Prostate gland (tissue), 2 donors: ENCODE measurements around the gene ATP1B3.

Source experiments
- POLR2A ChIP-seq: fragments of 450-650 bp; IDR thresholded peaks from one replicate; pipeline ENCODE4 v1.6.1; 2016; ENCODE audit warnings: antibody characterized with exemption, mild to moderate bottlenecking
- POLR2AphosphoS5 ChIP-seq: sonication (generic); formaldehyde crosslinking; IDR thresholded peaks from one replicate; pipeline ENCODE4 v1.6.1; 2017; ENCODE audit warnings: antibody characterized with exemption
- TF ChIP-seq, protein P1 (sequence below), 4 experiments: fragments of 200-600 bp in 2 of 4; fragments of 450-650 bp in 2 of 4; sonication (generic) in 2 of 4; IDR thresholded peaks; 1 replicate in 3 of 4; 2 replicates in 1 of 4; pipeline ENCODE4 v1.5.1; 2016 to 2019; ENCODE audit warnings: antibody characterized with exemption in 4 of 4, mild to moderate bottlenecking in 2 of 4, moderate library complexity in 2 of 4

DNA sequence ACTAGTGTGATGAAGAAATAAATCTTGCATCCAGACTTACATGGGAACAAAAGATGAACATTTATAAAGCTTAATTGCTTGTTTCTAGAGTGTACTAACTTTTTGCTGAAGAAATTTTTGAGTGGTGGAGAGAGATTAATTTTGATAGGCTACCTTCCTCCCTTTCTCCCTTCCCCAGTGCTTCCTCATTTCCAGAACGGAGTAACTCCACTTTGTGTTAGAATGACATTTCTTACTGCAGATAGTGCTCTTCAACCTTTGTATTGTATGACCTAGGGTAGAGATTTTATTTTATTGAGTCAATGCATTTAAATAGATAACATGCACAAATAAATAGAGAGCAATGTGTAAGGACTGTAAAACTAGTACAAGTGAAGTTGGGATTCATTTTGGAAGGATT, 1.9 kb downstream of the ATP1B3 start:
- TF ChIP-seq, protein P1, sequence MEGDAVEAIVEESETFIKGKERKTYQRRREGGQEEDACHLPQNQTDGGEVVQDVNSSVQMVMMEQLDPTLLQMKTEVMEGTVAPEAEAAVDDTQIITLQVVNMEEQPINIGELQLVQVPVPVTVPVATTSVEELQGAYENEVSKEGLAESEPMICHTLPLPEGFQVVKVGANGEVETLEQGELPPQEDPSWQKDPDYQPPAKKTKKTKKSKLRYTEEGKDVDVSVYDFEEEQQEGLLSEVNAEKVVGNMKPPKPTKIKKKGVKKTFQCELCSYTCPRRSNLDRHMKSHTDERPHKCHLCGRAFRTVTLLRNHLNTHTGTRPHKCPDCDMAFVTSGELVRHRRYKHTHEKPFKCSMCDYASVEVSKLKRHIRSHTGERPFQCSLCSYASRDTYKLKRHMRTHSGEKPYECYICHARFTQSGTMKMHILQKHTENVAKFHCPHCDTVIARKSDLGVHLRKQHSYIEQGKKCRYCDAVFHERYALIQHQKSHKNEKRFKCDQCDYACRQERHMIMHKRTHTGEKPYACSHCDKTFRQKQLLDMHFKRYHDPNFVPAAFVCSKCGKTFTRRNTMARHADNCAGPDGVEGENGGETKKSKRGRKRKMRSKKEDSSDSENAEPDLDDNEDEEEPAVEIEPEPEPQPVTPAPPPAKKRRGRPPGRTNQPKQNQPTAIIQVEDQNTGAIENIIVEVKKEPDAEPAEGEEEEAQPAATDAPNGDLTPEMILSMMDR (IDR thresholded peaks at IDR 0.05): no peak
- TF ChIP-seq POLR2AphosphoS5 (no peak), POLR2A (no peak)
